ENCODE data around the gene INAVA. TPM values are rescaled to one million over a fixed set of nuclear protein-coding genes. Genes with fewer than 3 reads are reported as not detected.

The INAVA gene
- total RNA-seq, 6 experiments from 2014 or later = not detected

DNA sequence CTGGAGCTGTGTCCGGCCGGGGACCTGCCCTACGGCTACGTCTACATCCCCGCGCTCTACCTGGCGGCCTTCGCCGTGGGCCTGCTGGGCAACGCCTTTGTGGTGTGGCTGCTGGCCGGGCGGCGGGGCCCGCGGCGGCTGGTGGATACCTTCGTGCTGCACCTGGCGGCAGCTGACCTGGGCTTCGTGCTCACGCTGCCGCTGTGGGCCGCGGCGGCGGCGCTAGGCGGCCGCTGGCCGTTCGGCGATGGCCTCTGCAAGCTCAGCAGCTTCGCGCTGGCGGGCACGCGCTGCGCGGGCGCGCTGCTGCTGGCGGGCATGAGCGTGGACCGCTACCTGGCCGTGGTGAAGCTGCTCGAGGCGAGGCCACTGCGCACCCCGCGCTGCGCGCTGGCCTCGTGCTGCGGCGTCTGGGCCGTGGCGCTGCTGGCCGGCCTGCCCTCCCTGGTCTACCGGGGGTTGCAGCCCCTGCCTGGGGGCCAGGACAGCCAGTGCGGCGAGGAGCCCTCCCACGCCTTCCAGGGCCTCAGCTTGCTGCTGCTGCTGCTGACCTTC lies 21.5 kb upstream of the INAVA start:
- H3K27ac Mint-ChIP-seq = no peak overlapping the region
- TF ChIP-seq, protein P1, sequence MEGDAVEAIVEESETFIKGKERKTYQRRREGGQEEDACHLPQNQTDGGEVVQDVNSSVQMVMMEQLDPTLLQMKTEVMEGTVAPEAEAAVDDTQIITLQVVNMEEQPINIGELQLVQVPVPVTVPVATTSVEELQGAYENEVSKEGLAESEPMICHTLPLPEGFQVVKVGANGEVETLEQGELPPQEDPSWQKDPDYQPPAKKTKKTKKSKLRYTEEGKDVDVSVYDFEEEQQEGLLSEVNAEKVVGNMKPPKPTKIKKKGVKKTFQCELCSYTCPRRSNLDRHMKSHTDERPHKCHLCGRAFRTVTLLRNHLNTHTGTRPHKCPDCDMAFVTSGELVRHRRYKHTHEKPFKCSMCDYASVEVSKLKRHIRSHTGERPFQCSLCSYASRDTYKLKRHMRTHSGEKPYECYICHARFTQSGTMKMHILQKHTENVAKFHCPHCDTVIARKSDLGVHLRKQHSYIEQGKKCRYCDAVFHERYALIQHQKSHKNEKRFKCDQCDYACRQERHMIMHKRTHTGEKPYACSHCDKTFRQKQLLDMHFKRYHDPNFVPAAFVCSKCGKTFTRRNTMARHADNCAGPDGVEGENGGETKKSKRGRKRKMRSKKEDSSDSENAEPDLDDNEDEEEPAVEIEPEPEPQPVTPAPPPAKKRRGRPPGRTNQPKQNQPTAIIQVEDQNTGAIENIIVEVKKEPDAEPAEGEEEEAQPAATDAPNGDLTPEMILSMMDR (IDR thresholded peaks at IDR 0.05) = no peak

DNA sequence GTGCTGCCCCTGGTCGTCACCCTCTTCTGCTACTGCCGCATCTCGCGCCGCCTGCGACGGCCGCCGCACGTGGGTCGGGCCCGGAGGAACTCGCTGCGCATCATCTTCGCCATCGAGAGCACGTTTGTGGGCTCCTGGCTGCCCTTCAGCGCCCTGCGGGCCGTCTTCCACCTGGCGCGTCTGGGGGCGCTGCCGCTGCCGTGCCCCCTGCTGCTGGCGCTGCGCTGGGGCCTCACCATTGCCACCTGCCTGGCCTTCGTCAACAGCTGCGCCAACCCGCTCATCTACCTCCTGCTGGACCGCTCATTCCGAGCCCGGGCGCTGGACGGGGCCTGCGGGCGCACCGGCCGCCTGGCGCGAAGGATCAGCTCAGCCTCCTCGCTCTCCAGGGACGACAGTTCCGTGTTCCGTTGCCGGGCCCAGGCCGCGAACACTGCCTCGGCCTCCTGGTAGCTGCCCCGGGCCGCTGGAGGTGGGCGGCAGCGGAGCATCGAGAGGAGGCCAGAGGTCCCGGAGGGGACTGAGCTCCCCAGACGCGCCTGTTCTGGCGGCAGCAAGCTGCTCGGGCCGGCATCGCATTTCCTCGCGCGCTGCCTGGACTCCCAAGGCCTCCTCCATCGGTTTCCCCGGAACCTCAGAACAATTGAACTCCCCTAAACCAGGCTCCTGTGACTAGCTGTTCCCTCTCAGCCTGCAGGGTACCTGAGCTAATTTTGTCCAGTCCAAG lies 20.9 kb upstream of the INAVA start:
- Mint-ChIP-seq H3K9me3 (no peaks in the 10 kb centered on the region), H3K27ac (no peak overlapping the region), H3K36me3 (ENCODE audit: low read depth) (no peaks in the 10 kb centered on the region), H3K27me3 (ENCODE audit: insufficient read depth) (peaks cover 55% of the 10 kb centered on the region), H3K4me3 (no peak overlapping the region), H3K4me1 (ENCODE audit: low read depth) (no peaks in the 10 kb centered on the region)
- DNase-seq = no peak
- TF ChIP-seq, protein P1 (IDR thresholded peaks at IDR 0.05) = no peak

More for the DNA sequence above, 21.5 kb upstream of the INAVA start:
- Mint-ChIP-seq H3K36me3 (ENCODE audit: low read depth) (no peaks in the 10 kb centered on the region), H3K27me3 (ENCODE audit: insufficient read depth) (peaks cover 54% of the 10 kb centered on the region), H3K4me3 (no peak overlapping the region), H3K9me3 (no peaks in the 10 kb centered on the region), H3K4me1 (ENCODE audit: low read depth) (no peaks in the 10 kb centered on the region)
- DNase-seq = no peak

DNA sequence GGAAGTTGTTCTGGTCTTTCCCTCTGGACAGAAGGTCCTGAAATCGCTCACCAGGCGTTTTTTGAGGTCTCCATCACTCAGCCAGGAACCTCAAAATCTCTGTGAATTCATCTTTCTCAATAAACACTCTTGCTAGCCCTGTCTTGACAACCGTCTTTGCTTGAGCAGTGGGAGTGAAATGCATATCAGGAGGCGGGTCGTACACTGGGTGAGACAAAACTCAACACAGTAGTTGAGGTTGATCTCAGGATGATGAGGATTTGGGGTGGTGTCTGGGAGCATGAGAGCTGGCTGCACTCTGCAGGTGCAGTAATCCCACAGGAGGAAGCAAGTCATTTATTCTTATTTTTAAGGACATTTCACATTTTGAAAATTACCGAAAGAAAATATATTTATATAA lies 20.0 kb upstream of the INAVA start:
- no peaks in the 10 kb centered on the region for H3K9me3 Mint-ChIP-seq
- H3K27ac Mint-ChIP-seq = no peak overlapping the region

DNA sequence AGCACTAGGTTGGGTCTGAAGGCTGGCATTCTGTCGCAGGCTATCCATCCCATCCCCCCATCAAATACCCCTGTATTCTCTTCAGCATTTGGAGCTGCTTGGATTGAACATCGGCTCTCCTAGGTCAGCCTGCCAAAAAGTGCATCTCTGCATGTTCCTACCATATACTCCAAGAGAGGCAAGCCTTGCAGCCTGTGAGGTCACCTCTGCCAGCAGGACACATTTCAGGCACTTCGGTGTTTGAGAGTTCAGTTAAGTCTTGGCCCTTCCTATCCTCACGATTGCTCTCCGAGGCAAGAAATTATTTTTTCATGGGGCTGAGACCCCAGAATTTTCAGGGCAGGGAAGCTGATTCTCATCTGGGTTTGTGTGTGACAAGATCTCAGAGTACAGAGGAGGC lies 19.3 kb upstream of the INAVA start:
- no peaks in the 10 kb centered on the region for H3K36me3 Mint-ChIP-seq (ENCODE audit: low read depth)

More for the DNA sequence above, 20.0 kb upstream of the INAVA start:
- no peak for DNase-seq
- Mint-ChIP-seq H3K4me3 (no peak overlapping the region), H3K4me1 (ENCODE audit: low read depth) (no peaks in the 10 kb centered on the region), H3K27me3 (ENCODE audit: insufficient read depth) (peaks cover 59% of the 10 kb centered on the region), H3K36me3 (ENCODE audit: low read depth) (no peaks in the 10 kb centered on the region)
- TF ChIP-seq, protein P1 (IDR thresholded peaks at IDR 0.05) = no peak

DNA sequence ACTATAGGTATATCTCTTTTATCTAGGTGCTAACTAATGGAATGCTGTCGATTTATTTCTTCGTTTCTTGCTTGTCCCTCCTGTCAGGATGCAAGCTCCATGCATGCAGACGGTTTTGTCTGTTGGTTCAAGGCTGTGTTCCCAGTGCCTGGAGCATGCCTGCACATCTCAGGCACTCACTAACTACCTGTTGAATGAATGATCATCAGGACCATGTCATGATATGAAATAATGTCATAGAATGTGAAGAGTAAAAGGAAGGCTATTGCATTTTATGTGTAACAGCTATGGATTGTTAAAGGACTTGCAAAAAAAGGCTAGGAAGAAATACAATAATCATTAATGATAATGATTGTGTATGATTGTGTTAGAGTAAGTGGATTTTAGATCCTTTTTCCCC lies 17.7 kb upstream of the INAVA start:
- H3K27ac Mint-ChIP-seq = no peak overlapping the region
- H3K27me3 Mint-ChIP-seq (ENCODE audit: insufficient read depth) = peaks cover 57% of the 10 kb centered on the region
- no peaks in the 10 kb centered on the region for H3K4me1 Mint-ChIP-seq (ENCODE audit: low read depth)
- DNase-seq = no peak
- no peaks in the 10 kb centered on the region for H3K36me3 Mint-ChIP-seq (ENCODE audit: low read depth)
- TF ChIP-seq, protein P1 (IDR thresholded peaks at IDR 0.05) = no peak
- no peak overlapping the region for H3K4me3 Mint-ChIP-seq
- no peaks in the 10 kb centered on the region for H3K9me3 Mint-ChIP-seq

More for the DNA sequence above, 19.3 kb upstream of the INAVA start:
- Mint-ChIP-seq H3K4me3 (no peak overlapping the region), H3K4me1 (ENCODE audit: low read depth) (no peaks in the 10 kb centered on the region), H3K27ac (no peak overlapping the region), H3K27me3 (ENCODE audit: insufficient read depth) (peaks cover 65% of the 10 kb centered on the region), H3K9me3 (no peaks in the 10 kb centered on the region)
- TF ChIP-seq, protein P1 (IDR thresholded peaks at IDR 0.05) = no peak
- DNase-seq = no peak

All from HFFc6 (cell line).